OCI-LY3 (cell line): ENCODE results near the gene MRPS23.

Experiments
- H2AFZ ChIP-seq: fragments of 200-600, 300-600 bp; shearing (Covaris generic); 2 replicates; pipeline ENCODE4 v1.6.0; 2014; ENCODE audit warnings: antibody characterized with exemption, low read depth, low read length
- H3K27ac ChIP-seq: fragments of 200-600, 300-600 bp; sonication (generic); 2 replicates; pipeline ENCODE4 v1.5.1; 2014; ENCODE audit warnings: mild to moderate bottlenecking, low read length, moderate library complexity, mixed read lengths
- H3K27me3 ChIP-seq: fragments of 200-600, 300-600 bp; sonication (generic); 2 replicates; pipeline ENCODE4 v1.6.1; 2014; ENCODE audit warnings: low read depth, low read length, mixed read lengths
- H3K36me3 ChIP-seq: fragments of 200-600, 300-600 bp; sonication (generic); replicated peaks from 2 replicates; pipeline ENCODE3; 2014; ENCODE audit warnings: low read depth, low read length, mixed read lengths
- H3K4me1 ChIP-seq: fragments of 300-600, 200-600 bp; sonication (generic); 2 replicates; pipeline ENCODE4 v1.6.1; 2014; ENCODE audit warnings: low read length, mixed read lengths
- H3K4me2 ChIP-seq: fragments of 200-600, 300-600 bp; sonication (generic); 2 replicates; pipeline ENCODE4 v1.6.1; 2014; ENCODE audit warnings: low read length, mixed read lengths
- H3K4me3 ChIP-seq: fragments of 300-600, 200-600 bp; sonication (generic); 2 replicates; pipeline ENCODE4 v1.5.1; 2014; ENCODE audit warnings: antibody characterized with exemption, mild to moderate bottlenecking, low read length, moderate library complexity
- H3K79me2 ChIP-seq: fragments of 300-600, 200-600 bp; shearing (Covaris generic); 2 replicates; pipeline ENCODE4 v1.6.1; 2014; ENCODE audit warnings: mild to moderate bottlenecking, low read length, mixed read lengths
- H3K9ac ChIP-seq: fragments of 300-600, 200-600 bp; shearing (Covaris generic); 2 replicates; pipeline ENCODE4 v1.6.0; 2014; ENCODE audit warnings: mild to moderate bottlenecking, low read length, moderate library complexity
- H3K9me3 ChIP-seq: fragments of 200-600, 300-600 bp; shearing (Covaris generic); 2 replicates; pipeline ENCODE4 v1.6.1; 2014; ENCODE audit warnings: low read length, mixed read lengths; ENCODE audit not compliant: insufficient read depth
- H4K20me1 ChIP-seq: fragments of 200-600, 300-600 bp; sonication (generic); 2 replicates; pipeline ENCODE4 v1.6.1; 2016; ENCODE audit warnings: low read length, mixed read lengths; ENCODE audit not compliant: insufficient read depth
- EZH2phosphoT487 ChIP-seq: fragments of 200-600 bp; shearing (Covaris generic); IDR thresholded peaks from 2 replicates; pipeline ENCODE4 v1.6.1; 2018; ENCODE audit warnings: antibody characterized with exemption, mixed run types, low read depth
- TF ChIP-seq, protein P1 (sequence below): fragments of 200-600, 300-600 bp; sonication (generic); IDR thresholded peaks from 2 replicates; pipeline ENCODE4 v1.5.1; 2014; ENCODE audit warnings: antibody characterized with exemption, low read length, low read depth

Gene MRPS23

DNA sequence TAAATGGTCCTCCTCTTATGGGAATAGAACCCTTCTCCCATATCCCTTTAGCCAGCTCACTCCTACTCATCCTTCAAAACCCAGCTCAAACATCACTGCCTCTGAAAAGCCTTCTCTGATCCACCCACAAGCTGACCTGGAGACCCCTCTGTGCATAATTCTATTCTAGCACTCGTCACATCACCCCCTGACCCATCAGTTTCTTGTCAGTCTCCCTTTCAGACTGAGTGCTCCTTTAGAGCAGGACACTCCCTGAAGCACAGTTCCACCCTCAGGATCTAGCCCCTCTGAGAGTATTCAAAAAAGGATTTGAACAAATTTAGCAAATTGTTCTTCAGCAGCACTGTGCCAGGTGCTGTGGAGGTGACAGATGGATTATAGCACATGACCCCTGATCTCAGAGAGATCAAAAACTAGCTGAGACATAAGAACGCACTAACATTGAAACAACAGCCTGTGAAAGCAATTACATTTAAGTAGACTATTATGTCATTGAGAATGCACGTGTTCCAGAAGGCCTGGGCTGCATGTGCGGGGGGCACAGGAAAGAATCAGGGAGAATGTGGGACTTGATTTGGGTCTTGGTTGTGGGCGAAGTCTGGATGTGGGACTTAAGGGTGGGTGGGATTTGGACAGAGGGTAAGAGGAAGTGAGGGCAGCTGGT, 43.5 kb downstream of the MRPS23 start:
- no peak overlapping the region for H3K27ac ChIP-seq
- H3K9me3 ChIP-seq, result no peaks in the 10 kb centered on the region
- no peaks in the 10 kb centered on the region for H3K79me2 ChIP-seq
- H3K4me2 ChIP-seq, result no peak overlapping the region
- no peaks in the 10 kb centered on the region for H4K20me1 ChIP-seq
- peaks cover 33% of the 10 kb centered on the region for H3K27me3 ChIP-seq
- no peak for TF ChIP-seq EZH2phosphoT487
- TF ChIP-seq, protein P1, sequence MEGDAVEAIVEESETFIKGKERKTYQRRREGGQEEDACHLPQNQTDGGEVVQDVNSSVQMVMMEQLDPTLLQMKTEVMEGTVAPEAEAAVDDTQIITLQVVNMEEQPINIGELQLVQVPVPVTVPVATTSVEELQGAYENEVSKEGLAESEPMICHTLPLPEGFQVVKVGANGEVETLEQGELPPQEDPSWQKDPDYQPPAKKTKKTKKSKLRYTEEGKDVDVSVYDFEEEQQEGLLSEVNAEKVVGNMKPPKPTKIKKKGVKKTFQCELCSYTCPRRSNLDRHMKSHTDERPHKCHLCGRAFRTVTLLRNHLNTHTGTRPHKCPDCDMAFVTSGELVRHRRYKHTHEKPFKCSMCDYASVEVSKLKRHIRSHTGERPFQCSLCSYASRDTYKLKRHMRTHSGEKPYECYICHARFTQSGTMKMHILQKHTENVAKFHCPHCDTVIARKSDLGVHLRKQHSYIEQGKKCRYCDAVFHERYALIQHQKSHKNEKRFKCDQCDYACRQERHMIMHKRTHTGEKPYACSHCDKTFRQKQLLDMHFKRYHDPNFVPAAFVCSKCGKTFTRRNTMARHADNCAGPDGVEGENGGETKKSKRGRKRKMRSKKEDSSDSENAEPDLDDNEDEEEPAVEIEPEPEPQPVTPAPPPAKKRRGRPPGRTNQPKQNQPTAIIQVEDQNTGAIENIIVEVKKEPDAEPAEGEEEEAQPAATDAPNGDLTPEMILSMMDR, result no peak
- no peaks in the 10 kb centered on the region for H3K36me3 ChIP-seq
- H3K4me3 ChIP-seq, result no peak overlapping the region
- H2AFZ ChIP-seq, result no peak overlapping the region
- H3K4me1 ChIP-seq, result no peaks in the 10 kb centered on the region
- no peak overlapping the region for H3K9ac ChIP-seq

DNA sequence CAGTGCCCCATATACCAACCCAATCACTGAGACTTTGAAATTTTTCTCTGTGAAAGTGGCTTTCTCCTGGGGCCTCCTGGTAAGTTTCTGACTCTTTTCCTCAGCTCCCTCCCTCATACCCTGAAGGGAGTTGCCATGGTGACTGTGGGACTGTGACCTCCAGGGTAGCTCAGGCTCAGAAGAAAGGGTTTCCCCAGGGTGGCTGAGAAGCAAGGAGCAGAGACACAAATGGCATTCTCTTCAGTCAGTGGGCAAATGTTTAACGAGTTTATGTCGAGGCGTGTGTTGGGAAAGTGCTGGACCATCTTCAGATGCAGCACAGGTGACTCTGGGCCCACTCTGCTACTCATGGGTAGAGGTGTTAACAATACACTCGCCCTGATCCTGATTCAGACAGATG, 46.8 kb downstream of the MRPS23 start:
- no peaks in the 10 kb centered on the region for H3K9me3 ChIP-seq
- no peak overlapping the region for H3K4me3 ChIP-seq
- peaks cover 6% of the 10 kb centered on the region for H3K4me1 ChIP-seq
- H3K4me2 ChIP-seq, result no peak overlapping the region
- H3K36me3 ChIP-seq, result no peaks in the 10 kb centered on the region
- no peak overlapping the region for H2AFZ ChIP-seq
- TF ChIP-seq, protein P1, result no peak
- no peak for TF ChIP-seq EZH2phosphoT487
- peaks cover 13% of the 10 kb centered on the region for H3K27me3 ChIP-seq
- H3K27ac ChIP-seq, result no peak overlapping the region
- H3K79me2 ChIP-seq, result no peaks in the 10 kb centered on the region
- no peak overlapping the region for H3K9ac ChIP-seq
- H4K20me1 ChIP-seq, result no peaks in the 10 kb centered on the region

DNA sequence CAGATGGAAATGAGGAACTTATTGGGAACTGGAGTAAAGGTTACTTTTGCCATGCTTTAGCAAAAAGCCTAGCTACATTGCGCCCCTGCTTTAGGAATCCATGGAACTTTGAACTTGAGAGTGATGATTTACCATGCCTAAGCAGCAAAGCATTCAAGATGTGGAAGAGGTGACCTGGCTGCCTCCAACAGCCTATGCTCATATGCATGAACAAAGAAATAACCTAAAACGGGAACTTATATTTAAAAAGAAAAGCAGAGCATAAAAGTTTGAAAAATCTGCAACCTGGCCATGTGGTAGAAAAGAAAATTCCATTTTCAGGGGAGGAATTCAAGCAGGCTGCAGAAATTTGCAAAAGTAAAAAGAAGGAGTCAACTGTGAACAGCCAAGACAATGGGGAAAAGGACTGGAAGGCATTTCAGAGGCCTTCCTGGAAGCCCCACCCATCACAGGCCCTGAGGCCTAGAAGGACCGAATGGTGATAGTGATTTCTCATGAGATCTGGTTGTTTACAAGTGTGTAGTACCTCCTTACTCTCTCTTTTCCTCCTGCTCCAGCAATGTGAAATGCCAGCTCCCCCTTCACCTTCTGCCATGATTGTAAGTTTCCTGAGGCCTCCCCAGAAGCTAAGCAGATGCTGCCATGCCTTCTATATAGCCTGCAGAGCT, 48.7 kb downstream of the MRPS23 start:
- no peak overlapping the region for H2AFZ ChIP-seq
- H3K4me2 ChIP-seq, result no peak overlapping the region
- TF ChIP-seq, protein P1, result no peak
- TF ChIP-seq EZH2phosphoT487, result no peak
- H3K36me3 ChIP-seq, result no peaks in the 10 kb centered on the region
- H3K79me2 ChIP-seq, result no peaks in the 10 kb centered on the region
- H3K27me3 ChIP-seq, result peaks cover 4% of the 10 kb centered on the region
- no peak overlapping the region for H3K4me3 ChIP-seq
- no peaks in the 10 kb centered on the region for H3K9me3 ChIP-seq
- H3K9ac ChIP-seq, result no peak overlapping the region
- peaks cover 6% of the 10 kb centered on the region for H3K4me1 ChIP-seq
- H3K27ac ChIP-seq, result no peak overlapping the region
- no peaks in the 10 kb centered on the region for H4K20me1 ChIP-seq

DNA sequence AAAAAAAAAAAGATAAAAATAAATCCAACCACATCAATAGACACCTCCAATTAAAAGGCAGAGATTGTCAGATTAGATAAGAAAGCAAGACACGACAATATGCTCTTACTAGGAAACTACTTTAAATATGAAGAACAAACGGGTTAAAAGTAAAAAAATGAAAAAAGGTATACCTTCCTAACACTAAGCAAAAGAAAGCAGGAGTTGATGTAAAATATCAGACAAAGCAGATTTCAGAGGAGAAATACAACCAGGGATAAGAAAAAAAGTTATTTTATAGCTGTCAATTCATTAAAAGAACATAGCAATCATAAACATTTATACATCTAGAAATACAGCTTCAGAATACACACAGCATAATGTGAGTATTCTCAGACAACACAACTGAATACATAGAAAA, 55.0 kb downstream of the MRPS23 start:
- no peak overlapping the region for H3K9ac ChIP-seq
- H3K27ac ChIP-seq, result no peak overlapping the region
- no peak overlapping the region for H2AFZ ChIP-seq
- H3K9me3 ChIP-seq, result no peaks in the 10 kb centered on the region
- H3K4me1 ChIP-seq, result peaks cover 6% of the 10 kb centered on the region
- TF ChIP-seq, protein P1, result no peak
- no peak for TF ChIP-seq EZH2phosphoT487
- H3K36me3 ChIP-seq, result no peaks in the 10 kb centered on the region
- no peak overlapping the region for H3K4me2 ChIP-seq
- H3K79me2 ChIP-seq, result no peaks in the 10 kb centered on the region
- no peaks in the 10 kb centered on the region for H4K20me1 ChIP-seq
- H3K4me3 ChIP-seq, result no peak overlapping the region
- H3K27me3 ChIP-seq, result peaks cover 5% of the 10 kb centered on the region
